ENCODE data around the gene SUGCT. TPM values are rescaled to one million over a fixed set of nuclear protein-coding genes. Genes with fewer than 3 reads are reported as not detected.

SUGCT gene
- total RNA-seq, 1 experiment from 2014 or later, result 1.5 TPM

GRCh38 chr7:40219917-40220316 is 85.1 kb downstream of the SUGCT start:
- H3K4me1 ChIP-seq (ENCODE audit: insufficient read depth, low read length, poor library complexity, severe bottlenecking), result no peaks in the 10 kb centered on the region
- H3K4me3 ChIP-seq (ENCODE audit: low read depth, low read length, poor library complexity, severe bottlenecking), result no peak overlapping the region
- H3K36me3 ChIP-seq (ENCODE audit: insufficient read depth, low read length, poor library complexity, severe bottlenecking), result no peaks in the 10 kb centered on the region
- TF ChIP-seq CTCF (conservative IDR thresholded peaks at IDR 0.05; ENCODE audit: low read depth, low read length) (no peak), EZH2 (IDR thresholded peaks at IDR 0.05; ENCODE audit: borderline replicate concordance, low read depth, low read length, poor library complexity, severe bottlenecking) (no peak)
- BruUV-seq (replicated peaks), result no TSS peak
- ChIA-PET CTCF (no interaction called here), POLR2A (ENCODE audit: low non-redundant PET) (no interaction called here)
- intact Hi-C loops (cut with micrococcal nuclease; ENCODE audit: unreplicated experiment), result no loop called here
- H3K27ac ChIP-seq (ENCODE audit: low read depth, low read length, poor library complexity, severe bottlenecking), result no peak overlapping the region
- no peak for DNase-seq (ENCODE audit: low spot score)
- H3K27me3 ChIP-seq (replicated peaks; ENCODE audit: insufficient read depth, low read depth, low read length, poor library complexity), result no peaks in the 10 kb centered on the region
- H3K9me3 ChIP-seq (ENCODE audit: low read depth, low read length, poor library complexity, severe bottlenecking), result no peaks in the 10 kb centered on the region

GRCh38 chr7:40220421-40220911 is 85.7 kb downstream of the SUGCT start:
- H3K4me1 ChIP-seq (ENCODE audit: insufficient read depth, low read length, poor library complexity, severe bottlenecking), result no peaks in the 10 kb centered on the region
- BruUV-seq (replicated peaks), result no TSS peak
- CTCF ChIA-PET, result no interaction called here
- H3K9me3 ChIP-seq (ENCODE audit: low read depth, low read length, poor library complexity, severe bottlenecking), result no peaks in the 10 kb centered on the region
- H3K4me3 ChIP-seq (ENCODE audit: low read depth, low read length, poor library complexity, severe bottlenecking), result no peak overlapping the region
- intact Hi-C loops (cut with micrococcal nuclease; ENCODE audit: unreplicated experiment), result no loop called here
- no peak overlapping the region for H3K27ac ChIP-seq (ENCODE audit: low read depth, low read length, poor library complexity, severe bottlenecking)
- no peak for DNase-seq (ENCODE audit: low spot score)
- no peaks in the 10 kb centered on the region for H3K27me3 ChIP-seq (replicated peaks; ENCODE audit: insufficient read depth, low read depth, low read length, poor library complexity)
- POLR2A ChIA-PET (ENCODE audit: low non-redundant PET), result no interaction called here
- TF ChIP-seq CTCF (conservative IDR thresholded peaks at IDR 0.05; ENCODE audit: low read depth, low read length), result no peak
- no peak for TF ChIP-seq EZH2 (IDR thresholded peaks at IDR 0.05; ENCODE audit: borderline replicate concordance, low read depth, low read length, poor library complexity, severe bottlenecking)
- H3K36me3 ChIP-seq (ENCODE audit: insufficient read depth, low read length, poor library complexity, severe bottlenecking), result no peaks in the 10 kb centered on the region

GRCh38 chr7:40221836-40222235 is 87.0 kb downstream of the SUGCT start:
- Histone ChIP-seq H3K36me3 (ENCODE audit: insufficient read depth, low read length, poor library complexity, severe bottlenecking) (no peaks in the 10 kb centered on the region), H3K27ac (ENCODE audit: low read depth, low read length, poor library complexity, severe bottlenecking) (no peak overlapping the region), H3K4me3 (ENCODE audit: low read depth, low read length, poor library complexity, severe bottlenecking) (no peak overlapping the region), H3K9me3 (ENCODE audit: low read depth, low read length, poor library complexity, severe bottlenecking) (no peaks in the 10 kb centered on the region), H3K4me1 (ENCODE audit: insufficient read depth, low read length, poor library complexity, severe bottlenecking) (no peaks in the 10 kb centered on the region), H3K27me3 (replicated peaks; ENCODE audit: insufficient read depth, low read depth, low read length, poor library complexity) (no peaks in the 10 kb centered on the region)
- TF ChIP-seq EZH2 (IDR thresholded peaks at IDR 0.05; ENCODE audit: borderline replicate concordance, low read depth, low read length, poor library complexity, severe bottlenecking), result no peak
- no peak for TF ChIP-seq CTCF (conservative IDR thresholded peaks at IDR 0.05; ENCODE audit: low read depth, low read length)
- ChIA-PET POLR2A (ENCODE audit: low non-redundant PET) (no interaction called here), CTCF (no interaction called here)
- BruUV-seq (replicated peaks), result no TSS peak
- intact Hi-C loops (cut with micrococcal nuclease; ENCODE audit: unreplicated experiment), result no loop called here
- peak; percentile 9 for DNase-seq (ENCODE audit: low spot score)

Data from A673 (cell line).